HG02840 (cell line): ENCODE results near the gene SLC2A9.

Experiments
- ATAC-seq: cut with Tn5 transposase; IDR thresholded peaks from one replicate; pipeline ENCODE4 v1.9.1; 2021; ENCODE audit warnings: mild to moderate bottlenecking, moderate library complexity, moderate number of reproducible peaks; ENCODE audit not compliant: unreplicated experiment, low FRiP score

SLC2A9 gene

GRCh38 chr4:9969526-9970398, 51.5 kb downstream of the SLC2A9 start:
- ATAC-seq, result no peak

DNA sequence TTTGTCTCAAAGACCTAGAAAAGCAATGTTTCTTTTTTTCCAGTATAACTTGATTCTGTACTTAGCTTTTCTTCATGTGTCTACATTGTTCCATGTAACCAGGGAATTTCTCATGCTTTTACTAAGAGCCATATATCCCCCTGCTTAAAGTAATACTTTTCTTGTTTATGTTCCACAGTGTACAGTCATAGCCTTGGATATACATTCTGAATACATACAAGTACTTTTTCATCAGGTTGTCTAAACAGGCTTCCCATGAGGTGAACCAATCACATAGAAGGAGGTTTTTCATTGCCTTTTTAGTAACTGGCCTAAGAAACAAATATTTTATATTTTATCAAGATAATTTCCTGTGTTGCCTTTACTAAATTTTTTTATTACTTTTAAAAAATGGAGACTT, 52.8 kb downstream of the SLC2A9 start:
- no peak for ATAC-seq

DNA sequence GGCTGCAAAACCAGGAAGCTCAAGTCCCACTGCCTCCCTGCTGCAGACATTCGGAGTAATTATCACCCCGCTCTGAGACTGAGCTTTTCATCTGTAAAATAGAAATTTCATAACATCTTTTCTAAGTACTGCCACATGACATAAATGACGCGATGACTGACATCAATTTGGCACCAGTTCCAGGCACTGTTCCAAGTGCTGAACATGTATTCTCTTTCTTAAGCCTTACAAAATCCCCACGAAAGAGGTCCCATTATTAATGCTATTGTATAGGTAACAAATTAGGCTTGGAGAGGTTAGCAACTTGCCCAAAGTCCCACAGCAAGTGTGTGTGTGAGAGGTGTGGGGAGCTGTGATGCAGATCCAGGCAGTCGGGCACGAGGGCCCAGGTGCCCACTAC, 56.4 kb downstream of the SLC2A9 start:
- no peak for ATAC-seq

DNA sequence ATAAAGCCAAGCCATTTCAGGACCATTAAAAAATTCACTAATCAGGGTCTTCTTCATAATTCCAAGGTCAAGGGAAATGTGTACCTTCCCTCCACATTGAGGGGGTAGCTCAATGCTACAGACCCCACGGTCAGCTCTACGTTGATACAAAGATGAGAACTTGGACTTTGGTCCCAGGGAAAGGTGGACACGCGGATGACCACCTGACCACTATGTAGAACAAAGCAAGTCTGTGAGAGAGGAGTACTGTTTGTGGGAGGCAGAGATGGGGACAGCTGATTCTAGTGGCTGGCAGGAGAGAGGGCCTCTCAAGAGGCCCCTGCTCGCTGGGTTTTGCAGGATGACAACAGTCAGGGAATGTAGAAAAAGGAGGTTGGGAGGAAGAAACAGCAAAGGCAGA, 58.0 kb downstream of the SLC2A9 start:
- ATAC-seq, result no peak

DNA sequence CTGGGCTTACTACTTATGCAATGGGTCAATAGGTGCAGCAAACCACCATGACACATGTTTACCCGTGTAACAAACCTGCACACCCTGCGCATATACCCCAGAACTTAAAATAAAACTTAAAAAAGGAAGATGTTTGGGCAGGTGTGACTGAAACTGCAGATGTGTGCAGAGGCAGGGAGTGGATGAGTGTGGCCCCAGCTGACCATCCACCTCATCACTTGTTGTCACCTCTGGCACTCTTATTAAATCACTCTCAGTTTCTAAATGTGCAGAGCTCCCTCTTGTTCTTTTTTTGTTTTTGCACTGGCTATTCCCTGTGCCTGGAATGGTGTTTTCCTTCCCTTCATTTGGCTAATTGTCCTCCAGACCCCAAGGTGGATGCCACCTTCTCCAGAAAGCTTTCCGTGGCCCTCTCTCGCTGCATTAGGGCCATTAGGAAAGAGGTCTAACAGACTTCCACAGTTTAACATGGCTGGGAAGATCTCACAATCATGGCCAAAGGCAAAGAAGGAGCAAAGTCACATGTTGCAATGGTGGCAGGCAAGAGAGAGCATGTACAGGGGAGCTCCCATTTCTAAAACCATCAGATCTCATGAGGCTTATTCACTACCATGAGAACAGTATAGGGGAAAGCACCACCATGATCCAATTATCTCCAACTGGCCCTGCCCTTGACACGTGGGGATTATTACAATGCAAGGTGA, 58.5 kb downstream of the SLC2A9 start:
- ATAC-seq, result no peak

DNA sequence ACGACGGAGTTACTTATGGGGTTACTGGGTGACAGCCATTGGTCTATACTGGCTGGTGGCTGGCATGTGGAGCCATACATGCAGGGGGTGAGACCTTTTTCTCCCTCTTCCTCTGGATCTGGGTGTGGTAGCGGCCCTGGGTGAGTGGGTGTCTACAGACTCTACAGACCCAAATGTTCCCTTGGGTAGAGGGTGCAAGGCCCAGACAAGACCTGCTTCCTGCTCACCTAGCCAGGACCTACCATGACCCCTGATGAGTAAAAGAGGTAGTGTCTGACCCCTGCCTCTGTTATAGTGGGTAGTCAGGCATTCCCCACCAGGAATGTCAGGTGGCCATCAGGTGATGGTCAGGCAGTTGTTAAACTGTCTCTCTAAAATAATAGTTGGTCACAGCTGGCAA, 66.8 kb downstream of the SLC2A9 start:
- no peak for ATAC-seq

DNA sequence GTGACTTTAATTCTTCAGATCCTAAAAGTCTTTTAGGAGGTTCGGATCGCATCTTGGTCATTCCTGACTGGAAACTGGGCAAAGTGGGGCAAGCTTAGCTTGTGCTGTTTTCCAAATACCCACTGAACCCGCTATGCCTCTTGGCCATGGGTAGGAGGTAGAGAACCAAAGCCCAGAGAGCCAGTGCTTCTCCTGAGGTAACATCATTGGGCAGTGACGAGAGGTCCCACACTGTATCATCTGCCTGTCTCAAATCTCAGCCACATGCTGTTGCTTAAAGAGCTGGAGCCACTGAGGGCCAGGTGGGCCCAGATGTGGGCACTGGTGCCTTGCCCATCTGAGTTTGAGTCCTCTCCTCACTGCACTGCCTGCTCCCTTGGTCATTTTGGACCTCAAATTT, 68.2 kb downstream of the SLC2A9 start:
- ATAC-seq, result no peak

- no peak for ATAC-seq
Observed at GRCh38 chr4:9952415-9952950, 68.8 kb downstream of the SLC2A9 start.

DNA sequence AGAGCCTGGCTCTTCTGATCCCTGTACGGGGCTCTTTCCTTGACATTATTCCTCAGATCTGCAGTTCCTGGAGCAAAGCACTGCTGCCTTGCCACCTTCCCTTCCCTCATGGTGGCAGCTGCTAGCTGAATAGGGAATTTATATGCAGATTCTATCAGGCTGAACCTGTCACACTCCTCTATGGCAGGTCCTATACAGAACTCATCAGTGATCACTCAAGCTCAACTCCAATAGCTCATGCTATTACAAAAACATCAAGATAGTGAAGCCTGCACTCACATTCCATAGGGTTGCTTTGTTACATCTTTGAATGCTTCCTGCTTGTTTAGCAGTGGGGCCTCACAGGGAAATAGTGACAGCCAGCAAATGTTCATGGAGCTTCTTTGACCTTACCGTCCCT, 71.7 kb downstream of the SLC2A9 start:
- no peak for ATAC-seq

- ATAC-seq, result no peak
Observed at GRCh38 chr4:9947168-9948062, 73.9 kb downstream of the SLC2A9 start.

GRCh38 chr4:9946170-9946569, 75.1 kb downstream of the SLC2A9 start:
- ATAC-seq, result no peak

DNA sequence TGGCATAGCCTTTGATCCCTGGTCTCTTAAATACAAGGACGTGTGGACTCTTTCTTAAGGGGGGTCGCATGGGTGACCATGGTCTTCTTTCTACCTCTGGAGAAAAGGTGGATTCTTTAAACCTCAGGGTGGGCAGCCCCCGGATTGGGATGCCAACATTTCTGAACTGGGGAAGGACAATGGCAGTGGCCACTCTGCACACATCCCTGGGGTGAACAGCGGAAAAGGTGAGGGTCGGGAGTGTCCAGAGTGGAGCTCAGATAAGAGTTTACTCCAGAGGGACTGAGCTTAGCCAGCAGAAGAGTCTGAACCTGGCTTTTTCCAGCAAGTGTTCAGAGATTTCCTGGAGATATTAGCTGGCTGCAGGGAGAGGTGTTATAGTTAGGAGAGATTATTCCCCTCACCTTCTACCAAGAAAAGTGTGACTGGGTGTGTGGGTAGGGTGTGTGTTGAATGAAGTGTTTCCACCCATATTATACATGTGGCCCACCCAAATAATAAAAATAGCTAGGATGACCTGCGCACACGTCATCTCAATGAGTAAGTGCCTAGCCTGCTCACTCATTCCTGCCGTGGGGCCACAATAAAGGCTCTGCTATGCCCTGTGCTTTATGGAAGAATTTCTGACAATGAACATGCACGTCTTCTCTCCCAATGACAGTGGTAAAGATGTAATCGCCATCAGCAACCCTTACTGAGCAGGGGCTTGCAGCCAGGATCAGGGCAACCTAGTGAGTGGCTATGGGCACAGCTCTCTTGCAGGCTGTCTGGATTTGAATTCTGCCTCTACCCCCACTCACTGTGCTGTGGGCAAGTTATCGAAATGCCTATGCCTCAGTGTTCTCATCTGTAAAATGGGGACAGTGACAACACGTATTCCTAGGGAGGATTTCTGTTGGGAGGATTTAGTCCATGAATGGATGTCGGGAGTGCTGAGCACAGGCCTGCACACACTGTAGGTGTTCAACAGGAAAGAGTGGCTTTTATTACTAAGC, 76.6 kb downstream of the SLC2A9 start:
- ATAC-seq, result no peak

DNA sequence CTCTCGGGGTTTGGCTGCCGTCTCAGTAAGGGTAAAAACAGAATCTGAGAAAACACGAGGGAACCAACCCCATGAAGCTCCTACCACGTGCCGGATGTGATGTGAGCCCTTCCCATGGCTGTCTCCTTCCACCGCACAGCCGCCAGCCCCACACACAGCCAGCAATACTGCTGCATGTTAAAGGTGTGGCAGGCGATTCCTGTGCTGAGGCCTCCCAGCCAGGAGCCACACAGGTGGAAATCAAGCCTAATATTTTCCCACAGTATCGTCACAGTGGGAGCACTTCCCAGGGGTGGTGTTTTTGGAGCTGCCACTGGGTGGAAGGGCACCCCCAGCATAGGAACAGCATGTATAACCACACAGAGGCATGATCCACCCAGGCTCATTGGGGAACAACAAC, 77.5 kb downstream of the SLC2A9 start:
- ATAC-seq, result no peak

- no peak for ATAC-seq
Observed at GRCh38 chr4:9942921-9943600, 78.2 kb downstream of the SLC2A9 start.

GRCh38 chr4:9942139-9942538, 79.2 kb downstream of the SLC2A9 start:
- ATAC-seq, result no peak

DNA sequence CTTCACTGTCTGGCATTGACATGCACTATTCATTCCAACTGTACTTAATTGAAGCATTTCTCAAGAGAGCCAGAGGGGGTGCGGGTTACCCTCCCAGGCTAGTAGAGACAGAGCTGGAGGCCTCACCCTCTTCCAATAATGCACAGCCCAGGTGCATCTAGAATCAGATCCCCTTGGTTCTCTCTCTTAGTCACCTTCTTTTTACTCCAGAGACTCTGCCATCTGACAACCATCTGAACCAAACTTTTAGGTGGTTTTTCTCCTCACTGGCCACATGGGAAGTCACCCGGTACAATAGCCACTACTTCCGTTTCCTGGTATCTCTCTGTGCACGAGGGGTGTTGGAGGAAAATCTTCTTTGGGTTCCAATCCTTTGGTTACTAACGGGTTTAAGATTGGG, 81.3 kb downstream of the SLC2A9 start:
- ATAC-seq, result no peak

- ATAC-seq, result no peak
Observed at GRCh38 chr4:9938933-9939332, 82.4 kb downstream of the SLC2A9 start.

DNA sequence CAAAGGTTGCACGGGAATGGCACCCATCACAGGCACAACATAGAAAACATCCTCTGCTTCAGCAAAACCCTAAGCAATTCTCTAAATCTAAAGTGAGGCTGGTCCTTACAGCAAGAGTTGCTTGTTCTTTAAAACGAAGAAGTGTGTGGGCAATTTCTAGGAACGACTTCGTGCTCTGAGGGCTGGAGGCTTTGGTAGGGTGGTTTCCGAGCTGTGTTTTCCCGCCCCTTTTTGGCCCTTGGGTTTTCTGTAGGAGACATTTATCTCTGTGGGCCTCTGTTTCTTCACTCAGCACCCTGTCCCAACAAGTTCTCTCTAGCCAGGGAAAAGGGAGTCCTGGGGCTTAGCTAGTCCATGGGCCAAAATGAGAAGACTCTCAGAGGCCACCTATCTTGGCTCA, 84.2 kb downstream of the SLC2A9 start:
- no peak for ATAC-seq

DNA sequence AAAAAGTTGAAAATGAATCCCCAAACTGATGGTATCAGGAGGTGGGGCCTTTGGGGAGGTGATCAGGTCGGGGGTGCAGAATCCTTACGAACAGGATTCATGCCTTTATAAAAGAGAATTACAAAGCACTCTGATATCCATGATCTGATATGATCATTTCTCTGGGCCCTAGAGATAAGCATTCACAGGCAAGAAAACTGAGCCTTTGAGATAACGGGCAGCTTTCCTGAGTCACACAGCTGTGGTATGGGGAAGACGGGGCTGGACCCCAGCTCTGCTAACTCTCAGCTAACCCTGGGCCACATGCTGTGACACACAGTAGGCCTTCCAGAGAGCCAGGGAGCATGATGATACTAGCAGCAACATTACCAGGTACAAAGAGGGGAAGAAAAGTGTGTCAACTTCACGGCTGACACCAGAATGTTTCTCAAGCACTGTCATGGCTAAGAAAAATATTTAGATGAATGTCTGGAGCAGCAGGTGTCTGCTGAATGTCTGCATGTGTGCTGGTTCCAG, 85.1 kb downstream of the SLC2A9 start:
- ATAC-seq, result no peak
